ENCODE measurements around the gene CDCP1. TPM values are rescaled to one million over a fixed set of nuclear protein-coding genes. Genes with fewer than 3 reads are reported as not detected.

CDCP1 gene
- total RNA-seq, 1 donor from 2014 or later: under 0.01 TPM

DNA sequence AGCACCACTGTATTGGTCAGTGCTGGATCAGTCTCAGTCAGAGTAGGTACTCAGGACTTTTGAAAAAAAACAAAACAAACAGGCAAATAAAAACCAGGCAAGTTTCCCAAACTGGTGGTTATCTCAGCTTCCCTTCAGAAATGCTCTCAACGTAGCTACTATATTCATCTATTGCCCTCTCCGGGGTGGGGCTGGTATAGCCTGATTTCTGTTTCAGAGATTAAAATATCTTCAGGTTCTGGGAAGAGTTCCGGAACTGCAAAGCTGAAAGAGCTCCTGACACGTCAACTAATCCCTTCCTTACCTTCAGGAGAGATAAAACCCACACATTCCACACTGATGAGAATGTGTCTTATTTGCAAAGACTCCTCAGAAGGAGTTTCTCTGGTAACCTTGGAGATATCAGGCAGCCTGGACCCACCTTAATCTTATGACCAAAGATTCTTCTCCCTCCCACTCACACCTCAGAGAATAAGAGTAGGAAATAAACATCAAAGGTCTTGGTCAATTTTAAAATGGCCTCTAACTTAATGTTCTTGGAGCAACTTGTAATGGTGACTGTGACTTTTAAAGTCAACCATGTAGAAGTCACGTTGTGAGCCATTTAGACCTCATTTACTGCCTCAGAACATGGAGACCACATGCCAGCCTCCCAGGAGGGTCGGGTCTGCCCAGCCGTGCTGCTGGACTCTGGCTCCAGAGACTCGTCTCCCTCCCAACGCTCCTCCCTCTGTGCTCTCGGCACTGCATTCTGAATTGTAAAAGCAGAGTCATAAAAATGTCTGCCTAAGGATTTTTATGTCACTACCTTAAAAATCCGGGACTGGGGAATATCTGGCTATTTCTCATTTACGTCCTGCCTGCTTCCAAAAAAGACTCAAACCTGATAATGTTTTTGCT lies 53.8 kb downstream of the CDCP1 start:
- Histone ChIP-seq H3K4me1 (ENCODE audit: control insufficient read depth in 3 of 3, insufficient read depth in 3 of 3, low read length in 3 of 3) (no peaks in the 10 kb centered on the region), H3K27ac (ENCODE audit: low read depth, low read length) (no peak overlapping the region), H3K27me3 (ENCODE audit: control insufficient read depth in 3 of 3, insufficient read depth in 3 of 3, low read length in 3 of 3) (no peaks in the 10 kb centered on the region), H3K36me3 (ENCODE audit: control insufficient read depth in 3 of 3, insufficient read depth in 3 of 3, low read length in 3 of 3) (no peaks in the 10 kb centered on the region), H3K9me3 (ENCODE audit: control insufficient read depth in 3 of 3, low read length in 3 of 3) (peaks cover 0 to 4% (median 0%) of the 10 kb centered on the region in 3 donors), H3K4me3 (ENCODE audit: low read length in 3 of 3) (no peak overlapping the region), H3K9ac (ENCODE audit: low read depth in 1 of 3, low read length in 3 of 3) (no peak overlapping the region)

DNA sequence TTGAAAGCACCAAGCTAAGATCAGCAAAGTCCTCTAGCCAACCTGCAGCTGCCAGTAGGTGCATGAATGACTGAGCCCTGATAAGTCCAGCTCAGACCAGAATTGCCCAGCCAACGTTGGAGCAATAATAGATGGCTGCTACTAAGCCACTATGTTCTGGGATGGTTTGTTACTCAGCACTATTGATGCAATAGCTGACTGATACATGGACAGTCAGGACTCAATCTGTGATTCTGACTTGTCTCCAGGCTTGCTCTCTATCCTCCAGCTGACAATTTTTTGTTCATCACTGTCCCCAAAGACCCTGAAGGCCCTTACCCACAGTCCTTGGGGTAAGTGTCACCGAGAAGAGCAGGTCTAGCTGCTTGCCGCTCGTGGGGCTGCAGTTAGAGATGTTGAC lies 55.3 kb downstream of the CDCP1 start:
- no peak overlapping the region for H3K9ac ChIP-seq (ENCODE audit: low read depth in 1 of 3, low read length in 3 of 3)
- peaks cover 0 to 4% (median 0%) of the 10 kb centered on the region in 3 donors for H3K9me3 ChIP-seq (ENCODE audit: control insufficient read depth in 3 of 3, low read length in 3 of 3)
- no peak overlapping the region for H3K4me3 ChIP-seq (ENCODE audit: low read length in 3 of 3)
- no peak overlapping the region for H3K27ac ChIP-seq (ENCODE audit: low read depth, low read length)
- no peaks in the 10 kb centered on the region for H3K4me1 ChIP-seq (ENCODE audit: control insufficient read depth in 3 of 3, insufficient read depth in 3 of 3, low read length in 3 of 3)
- no peaks in the 10 kb centered on the region for H3K36me3 ChIP-seq (ENCODE audit: control insufficient read depth in 3 of 3, insufficient read depth in 3 of 3, low read length in 3 of 3)
- H3K27me3 ChIP-seq (ENCODE audit: control insufficient read depth in 3 of 3, insufficient read depth in 3 of 3, low read length in 3 of 3): no peaks in the 10 kb centered on the region

GRCh38 chr3:45088543-45089358 lies 57.4 kb downstream of the CDCP1 start:
- Histone ChIP-seq H3K4me3 (ENCODE audit: low read length in 3 of 3) (no peak overlapping the region), H3K36me3 (ENCODE audit: control insufficient read depth in 3 of 3, insufficient read depth in 3 of 3, low read length in 3 of 3) (no peaks in the 10 kb centered on the region), H3K4me1 (ENCODE audit: control insufficient read depth in 3 of 3, insufficient read depth in 3 of 3, low read length in 3 of 3) (no peaks in the 10 kb centered on the region), H3K27ac (ENCODE audit: low read depth, low read length) (no peak overlapping the region), H3K9me3 (ENCODE audit: control insufficient read depth in 3 of 3, low read length in 3 of 3) (peaks cover 0 to 4% (median 0%) of the 10 kb centered on the region in 3 donors), H3K27me3 (ENCODE audit: control insufficient read depth in 3 of 3, insufficient read depth in 3 of 3, low read length in 3 of 3) (no peaks in the 10 kb centered on the region), H3K9ac (ENCODE audit: low read depth in 1 of 3, low read length in 3 of 3) (no peak overlapping the region)

DNA sequence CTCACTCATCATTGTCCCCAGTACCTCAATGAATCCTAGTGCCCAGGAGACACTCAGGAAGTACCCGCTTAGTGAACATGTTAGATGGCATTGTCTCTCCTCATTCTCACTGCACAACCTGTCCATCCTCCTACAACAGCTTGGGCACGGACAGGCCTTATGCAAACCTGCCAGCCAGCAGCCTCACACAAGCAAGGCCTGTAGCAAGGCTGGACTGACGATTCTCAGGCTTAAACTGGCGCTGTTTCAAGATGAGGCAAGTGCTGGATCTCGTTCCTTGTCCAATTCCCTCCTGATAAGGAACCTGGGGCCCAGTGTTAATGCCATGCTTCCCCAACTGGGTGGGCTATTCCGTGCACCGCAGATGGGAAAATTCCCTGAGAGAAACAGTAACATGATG lies 59.0 kb downstream of the CDCP1 start:
- Histone ChIP-seq H3K4me3 (ENCODE audit: low read length in 3 of 3) (no peak overlapping the region), H3K9me3 (ENCODE audit: control insufficient read depth in 3 of 3, low read length in 3 of 3) (peaks cover 0 to 4% (median 0%) of the 10 kb centered on the region in 3 donors), H3K9ac (ENCODE audit: low read depth in 1 of 3, low read length in 3 of 3) (no peak overlapping the region), H3K36me3 (ENCODE audit: control insufficient read depth in 3 of 3, insufficient read depth in 3 of 3, low read length in 3 of 3) (no peaks in the 10 kb centered on the region), H3K27ac (ENCODE audit: low read depth, low read length) (no peak overlapping the region), H3K27me3 (ENCODE audit: control insufficient read depth in 3 of 3, insufficient read depth in 3 of 3, low read length in 3 of 3) (no peaks in the 10 kb centered on the region), H3K4me1 (ENCODE audit: control insufficient read depth in 3 of 3, insufficient read depth in 3 of 3, low read length in 3 of 3) (peaks cover 0 to 3% (median 0%) of the 10 kb centered on the region in 3 donors)

DNA sequence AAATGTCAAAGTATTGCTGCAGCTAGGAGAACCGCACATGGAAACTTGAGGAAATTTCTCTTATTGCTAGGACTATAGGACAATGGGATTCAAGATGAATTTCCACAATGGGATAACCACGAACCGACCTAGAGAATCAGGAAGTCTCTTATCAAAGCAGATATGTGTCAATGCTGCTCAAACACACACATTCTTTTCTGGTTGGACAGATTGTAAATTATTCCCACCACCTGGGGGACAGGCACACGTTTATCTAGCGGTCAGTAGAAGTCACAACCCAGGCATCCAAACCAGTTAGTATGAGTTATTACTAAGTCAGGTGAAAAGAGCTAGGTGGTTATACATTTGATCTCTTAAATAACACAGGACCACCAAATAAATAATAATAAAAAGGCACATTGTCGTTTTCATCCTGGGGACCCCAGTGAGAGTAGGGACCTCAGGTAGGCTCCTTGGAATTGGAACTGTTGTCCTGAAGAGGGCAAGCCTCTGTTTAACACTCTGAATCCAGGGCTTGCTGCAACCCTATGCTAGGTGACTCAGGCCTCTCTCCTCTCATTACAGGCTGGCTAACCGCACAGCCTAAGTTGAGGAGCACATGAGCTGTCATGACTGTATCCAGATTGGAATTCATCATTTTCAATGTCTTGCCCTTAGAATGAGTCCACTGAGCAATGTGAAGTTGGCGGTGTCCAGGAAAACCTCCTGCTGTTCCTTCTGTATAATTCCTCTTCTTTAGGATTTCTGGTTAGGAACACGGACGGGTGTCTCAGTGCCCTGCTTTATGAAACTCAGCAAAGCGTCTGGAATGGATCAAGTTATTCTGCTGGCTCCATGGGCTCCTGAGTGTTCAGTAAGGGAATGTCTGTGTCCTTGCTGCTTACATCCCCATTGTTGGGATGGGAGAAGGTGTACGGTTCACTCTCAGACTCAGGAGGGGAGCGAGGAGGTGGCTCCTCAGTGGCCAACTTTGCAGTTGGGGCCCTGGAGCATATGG lies 61.1 kb downstream of the CDCP1 start:
- H3K4me1 ChIP-seq (ENCODE audit: control insufficient read depth in 3 of 3, insufficient read depth in 3 of 3, low read length in 3 of 3): peaks cover 0 to 3% (median 0%) of the 10 kb centered on the region in 3 donors
- no peaks in the 10 kb centered on the region for H3K9me3 ChIP-seq (ENCODE audit: control insufficient read depth in 3 of 3, low read length in 3 of 3)
- H3K27ac ChIP-seq (ENCODE audit: low read depth, low read length): no peak overlapping the region
- H3K36me3 ChIP-seq (ENCODE audit: control insufficient read depth in 3 of 3, insufficient read depth in 3 of 3, low read length in 3 of 3): no peaks in the 10 kb centered on the region
- H3K9ac ChIP-seq (ENCODE audit: low read depth in 1 of 3, low read length in 3 of 3): no peak overlapping the region
- H3K4me3 ChIP-seq (ENCODE audit: low read length in 3 of 3): no peak overlapping the region
- no peaks in the 10 kb centered on the region for H3K27me3 ChIP-seq (ENCODE audit: control insufficient read depth in 3 of 3, insufficient read depth in 3 of 3, low read length in 3 of 3)

- Histone ChIP-seq H3K36me3 (ENCODE audit: control insufficient read depth in 3 of 3, insufficient read depth in 3 of 3, low read length in 3 of 3) (no peaks in the 10 kb centered on the region), H3K9ac (ENCODE audit: low read depth in 1 of 3, low read length in 3 of 3) (no peak overlapping the region), H3K4me3 (ENCODE audit: low read length in 3 of 3) (no peak overlapping the region), H3K27ac (ENCODE audit: low read depth, low read length) (no peak overlapping the region), H3K27me3 (ENCODE audit: control insufficient read depth in 3 of 3, insufficient read depth in 3 of 3, low read length in 3 of 3) (no peaks in the 10 kb centered on the region), H3K4me1 (ENCODE audit: control insufficient read depth in 3 of 3, insufficient read depth in 3 of 3, low read length in 3 of 3) (peaks cover 0 to 3% (median 0%) of the 10 kb centered on the region in 3 donors), H3K9me3 (ENCODE audit: control insufficient read depth in 3 of 3, low read length in 3 of 3) (no peaks in the 10 kb centered on the region)
Measured at GRCh38 chr3:45084361-45084760, 61.8 kb downstream of the CDCP1 start.

- H3K9me3 ChIP-seq (ENCODE audit: control insufficient read depth in 3 of 3, low read length in 3 of 3): no peaks in the 10 kb centered on the region
- H3K36me3 ChIP-seq (ENCODE audit: control insufficient read depth in 3 of 3, insufficient read depth in 3 of 3, low read length in 3 of 3): no peaks in the 10 kb centered on the region
- H3K27ac ChIP-seq (ENCODE audit: low read depth, low read length): no peak overlapping the region
- no peaks in the 10 kb centered on the region for H3K27me3 ChIP-seq (ENCODE audit: control insufficient read depth in 3 of 3, insufficient read depth in 3 of 3, low read length in 3 of 3)
- H3K4me3 ChIP-seq (ENCODE audit: low read length in 3 of 3): no peak overlapping the region
- H3K9ac ChIP-seq (ENCODE audit: low read depth in 1 of 3, low read length in 3 of 3): no peak overlapping the region
- H3K4me1 ChIP-seq (ENCODE audit: control insufficient read depth in 3 of 3, insufficient read depth in 3 of 3, low read length in 3 of 3): peaks cover 0 to 3% (median 0%) of the 10 kb centered on the region in 3 donors
Measured at GRCh38 chr3:45083023-45083422, 63.2 kb downstream of the CDCP1 start.

- Histone ChIP-seq H3K27me3 (ENCODE audit: control insufficient read depth in 3 of 3, insufficient read depth in 3 of 3, low read length in 3 of 3) (no peaks in the 10 kb centered on the region), H3K4me1 (ENCODE audit: control insufficient read depth in 3 of 3, insufficient read depth in 3 of 3, low read length in 3 of 3) (peaks cover 0 to 3% (median 0%) of the 10 kb centered on the region in 3 donors), H3K9me3 (ENCODE audit: control insufficient read depth in 3 of 3, low read length in 3 of 3) (no peaks in the 10 kb centered on the region), H3K27ac (ENCODE audit: low read depth, low read length) (no peak overlapping the region), H3K9ac (ENCODE audit: low read depth in 1 of 3, low read length in 3 of 3) (no peak overlapping the region), H3K36me3 (ENCODE audit: control insufficient read depth in 3 of 3, insufficient read depth in 3 of 3, low read length in 3 of 3) (no peaks in the 10 kb centered on the region), H3K4me3 (ENCODE audit: low read length in 3 of 3) (no peak overlapping the region)
Measured at GRCh38 chr3:45082142-45082538, 64.0 kb downstream of the CDCP1 start.

DNA sequence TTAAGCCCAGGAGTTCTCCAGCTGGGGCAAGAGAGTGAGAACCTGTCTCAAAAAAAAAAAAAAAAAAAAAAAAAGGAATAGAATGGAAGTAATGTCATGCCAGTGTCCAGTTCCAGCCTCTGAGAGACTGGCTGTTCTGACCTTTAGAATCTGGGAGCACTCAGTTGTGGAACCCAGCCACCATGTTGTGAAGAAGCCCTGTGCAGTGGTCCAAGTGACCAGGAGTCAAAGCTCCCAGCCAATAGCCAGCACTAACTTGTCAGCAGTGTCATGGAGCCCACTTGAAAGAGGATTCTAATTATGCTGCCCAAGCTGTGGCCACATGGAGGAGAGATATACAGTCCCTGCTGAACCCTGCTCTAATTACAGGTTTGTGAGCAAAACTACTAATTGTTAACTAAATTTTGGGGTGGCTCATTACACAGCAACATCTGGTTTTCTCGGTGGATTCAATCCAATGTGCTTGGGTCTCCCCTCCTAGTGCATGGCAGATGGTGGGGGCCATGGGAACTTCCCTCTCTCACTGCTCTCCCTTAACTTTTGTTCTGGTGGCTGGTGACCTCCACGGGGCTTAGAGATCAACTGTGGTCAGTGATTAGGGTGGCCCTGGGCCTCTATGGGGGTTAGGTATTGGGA lies 64.6 kb downstream of the CDCP1 start:
- H3K4me1 ChIP-seq (ENCODE audit: control insufficient read depth in 3 of 3, insufficient read depth in 3 of 3, low read length in 3 of 3): peaks cover 0 to 3% (median 0%) of the 10 kb centered on the region in 3 donors
- H3K4me3 ChIP-seq (ENCODE audit: low read length in 3 of 3): no peak overlapping the region

More for the DNA sequence above, 64.6 kb downstream of the CDCP1 start:
- Histone ChIP-seq H3K36me3 (ENCODE audit: control insufficient read depth in 3 of 3, insufficient read depth in 3 of 3, low read length in 3 of 3) (no peaks in the 10 kb centered on the region), H3K9ac (ENCODE audit: low read depth in 1 of 3, low read length in 3 of 3) (no peak overlapping the region), H3K9me3 (ENCODE audit: control insufficient read depth in 3 of 3, low read length in 3 of 3) (no peaks in the 10 kb centered on the region), H3K27me3 (ENCODE audit: control insufficient read depth in 3 of 3, insufficient read depth in 3 of 3, low read length in 3 of 3) (no peaks in the 10 kb centered on the region), H3K27ac (ENCODE audit: low read depth, low read length) (no peak overlapping the region)

Measured in skeletal muscle tissue (tissue), 4 donors.